Skeletal muscle satellite cell (primary cell): ENCODE results near the gene HOXC10.

Experiments used
- H3K27me3 ChIP-seq: 2 replicates; pipeline ENCODE4 v1.7.0; 2013; ENCODE audit warnings: low read length; ENCODE audit not compliant: control insufficient read depth, insufficient read depth
- H3K36me3 ChIP-seq: 2 replicates; pipeline ENCODE4 v1.7.0; 2013; ENCODE audit warnings: mild to moderate bottlenecking, control low read depth, low read length; ENCODE audit not compliant: insufficient read depth
- H3K4me1 ChIP-seq: 2 replicates; pipeline ENCODE4 v1.7.0; 2013; ENCODE audit warnings: low read length; ENCODE audit not compliant: control insufficient read depth, insufficient read depth
- H3K4me2 ChIP-seq: 2 replicates; pipeline ENCODE4 v1.7.0; 2013; ENCODE audit warnings: mild to moderate bottlenecking, low read length
- H3K4me3 ChIP-seq: 2 replicates; pipeline ENCODE4 v1.7.0; 2013; ENCODE audit warnings: low read length
- H3K9ac ChIP-seq: 2 replicates; pipeline ENCODE4 v1.7.0; 2013; ENCODE audit warnings: mild to moderate bottlenecking, low read depth, low read length, moderate library complexity
- H3K9me3 ChIP-seq: replicated peaks from 2 replicates; pipeline ENCODE4 v1.7.0; 2013; ENCODE audit warnings: mild to moderate bottlenecking, control low read depth, low read length

Gene HOXC10

DNA sequence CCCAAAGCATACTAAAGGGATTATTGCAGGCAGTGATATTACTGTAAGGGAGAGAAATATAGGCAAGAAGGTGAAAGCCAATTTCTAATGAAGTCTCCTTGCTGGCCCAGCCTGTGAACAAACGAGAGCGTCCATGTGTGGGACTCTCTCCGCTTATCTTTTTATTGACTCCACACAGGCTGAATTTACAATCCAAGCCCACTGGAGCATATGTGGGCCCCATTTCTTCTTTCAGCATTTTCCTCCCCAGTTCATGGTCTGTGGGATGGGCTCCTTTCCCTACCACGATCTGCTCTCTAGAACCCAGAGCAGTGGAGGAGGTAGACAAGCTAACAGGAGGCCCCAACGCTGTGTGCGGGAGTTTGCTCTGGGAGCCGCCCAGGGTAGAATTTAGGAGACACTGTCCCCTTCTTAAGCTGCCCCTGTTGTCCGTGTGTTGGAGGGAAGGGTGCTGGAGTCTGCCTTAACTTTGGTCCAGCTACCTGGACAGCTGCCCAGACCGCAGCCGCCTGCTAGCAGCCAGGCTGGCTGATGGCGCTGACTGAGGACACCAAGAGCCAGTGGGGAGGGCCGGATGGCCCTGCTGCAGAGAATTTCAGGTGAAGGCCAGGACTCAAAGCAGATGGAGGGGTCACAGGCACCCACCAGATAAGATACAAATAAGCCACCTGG is 15.2 kb upstream of the HOXC10 start:
- Histone ChIP-seq H3K4me2 (peak overlapping the region; percentile 79), H3K9ac (peak overlapping the region; percentile 96), H3K36me3 (no peaks in the 10 kb centered on the region), H3K27me3 (no peaks in the 10 kb centered on the region), H3K4me3 (peak overlapping the region; percentile 87), H3K4me1 (peaks cover 43% of the 10 kb centered on the region), H3K9me3 (no peaks in the 10 kb centered on the region)

- Histone ChIP-seq H3K9me3 (no peaks in the 10 kb centered on the region), H3K27me3 (no peaks in the 10 kb centered on the region), H3K9ac (no peak overlapping the region), H3K4me3 (no peak overlapping the region), H3K4me1 (peaks cover 35% of the 10 kb centered on the region), H3K4me2 (peak overlapping the region; percentile 79), H3K36me3 (peaks cover under 1% of the 10 kb centered on the region)
Measured at GRCh38 chr12:53970451-53970850, 14.5 kb upstream of the HOXC10 start.

DNA sequence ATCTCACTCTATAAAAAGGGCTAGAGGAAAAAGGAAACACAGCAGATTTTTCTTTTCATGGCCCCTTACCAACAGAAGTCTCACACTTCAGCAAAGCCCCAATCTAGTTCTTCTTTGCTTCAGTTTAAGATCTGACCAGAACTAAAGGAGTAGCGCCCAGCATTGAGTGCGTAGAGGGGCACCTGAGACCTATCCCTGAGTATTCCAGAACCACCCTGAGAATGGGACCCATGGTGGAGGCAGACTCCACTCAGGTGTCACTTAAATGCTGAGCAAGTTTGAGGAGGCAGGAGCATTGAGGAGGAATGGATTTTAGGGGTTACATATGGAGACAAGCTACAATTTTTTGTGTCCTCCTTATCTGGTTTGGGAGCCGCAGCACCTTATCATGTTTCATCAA is 13.8 kb upstream of the HOXC10 start:
- Histone ChIP-seq H3K4me1 (peaks cover 39% of the 10 kb centered on the region), H3K9me3 (no peaks in the 10 kb centered on the region), H3K27me3 (no peaks in the 10 kb centered on the region), H3K36me3 (peaks cover 8% of the 10 kb centered on the region), H3K4me3 (no peak overlapping the region), H3K9ac (peak overlapping the region; percentile 95), H3K4me2 (peak overlapping the region; percentile 99)

DNA sequence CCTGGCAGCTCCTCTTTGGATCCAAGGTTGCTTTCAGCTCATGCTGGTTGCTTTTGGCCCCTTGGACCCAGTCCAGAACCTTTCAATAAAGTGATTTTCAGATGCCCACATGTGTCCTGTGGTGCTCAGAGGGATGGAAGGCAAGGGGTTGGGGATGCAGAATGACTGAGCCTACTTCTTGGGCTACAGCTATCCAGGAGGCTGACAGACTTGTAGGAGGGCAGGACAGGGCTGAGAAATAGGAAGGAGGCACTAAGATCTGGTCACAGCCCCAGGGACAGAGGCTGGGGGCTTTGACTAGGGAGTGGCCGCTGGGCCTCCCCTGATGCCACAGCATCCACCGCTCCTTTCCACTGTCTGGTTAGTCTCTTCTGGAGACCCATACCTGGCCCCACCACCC is 13.3 kb upstream of the HOXC10 start:
- no peaks in the 10 kb centered on the region for H3K9me3 ChIP-seq
- H3K9ac ChIP-seq, result peak overlapping the region; percentile 95
- H3K36me3 ChIP-seq, result peaks cover 10% of the 10 kb centered on the region
- peak overlapping the region; percentile 99 for H3K4me2 ChIP-seq
- peak overlapping the region; percentile 94 for H3K4me3 ChIP-seq
- H3K27me3 ChIP-seq, result no peaks in the 10 kb centered on the region
- H3K4me1 ChIP-seq, result peaks cover 45% of the 10 kb centered on the region

DNA sequence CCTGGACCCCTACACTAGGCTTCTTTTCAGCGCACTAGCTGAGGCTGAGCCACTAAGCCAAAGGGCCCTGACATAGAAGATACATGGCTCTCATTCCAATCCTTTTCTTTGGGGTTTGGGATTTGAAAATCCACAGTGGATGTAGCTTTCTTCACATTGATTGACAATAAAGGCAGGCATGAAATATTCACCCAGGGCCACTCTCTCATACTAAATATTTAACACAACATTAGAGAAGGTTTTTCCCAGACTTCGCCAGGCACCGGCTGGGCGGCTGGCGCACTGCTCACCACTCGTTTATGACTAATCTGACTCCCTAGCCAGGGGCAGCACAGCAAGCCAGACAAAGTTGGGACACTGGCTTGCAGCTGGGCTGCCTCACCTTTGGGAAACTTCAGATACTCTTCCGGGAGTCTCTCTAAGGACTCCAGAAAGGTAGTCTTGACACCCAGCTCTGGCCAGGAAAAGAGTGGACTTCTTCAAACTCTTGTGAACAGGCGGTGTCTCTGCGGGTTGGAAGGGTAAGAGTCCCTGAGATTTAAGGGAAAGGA is 12.7 kb upstream of the HOXC10 start:
- H3K4me3 ChIP-seq, result peak overlapping the region; percentile 94
- H3K27me3 ChIP-seq, result no peaks in the 10 kb centered on the region
- peak overlapping the region; percentile 95 for H3K9ac ChIP-seq
- H3K36me3 ChIP-seq, result peaks cover 10% of the 10 kb centered on the region
- peaks cover 50% of the 10 kb centered on the region for H3K4me1 ChIP-seq
- H3K4me2 ChIP-seq, result peak overlapping the region; percentile 99
- H3K9me3 ChIP-seq, result no peaks in the 10 kb centered on the region

- Histone ChIP-seq H3K9me3 (no peaks in the 10 kb centered on the region), H3K9ac (peak within 1 kb of the TSS; percentile 95)
Measured at GRCh38 chr12:53972722-53973235, 12.2 kb upstream of the HOXC10 start, which contains the start of gene HOXC11. Gene HOXC11, plus strand, starts transcription at chr12:53973126. Its CDS starts 116 bp downstream, at chr12:53973242.

GRCh38 chr12:53973236-53974042 is 11.5 kb upstream of the HOXC10 start:
- H3K4me2 ChIP-seq, result peak overlapping the region; percentile 99
- peak overlapping the region; percentile 94 for H3K4me3 ChIP-seq
- peaks cover 60% of the 10 kb centered on the region for H3K4me1 ChIP-seq
- H3K36me3 ChIP-seq, result peaks cover 10% of the 10 kb centered on the region
- H3K9ac ChIP-seq, result peak overlapping the region; percentile 95
- H3K9me3 ChIP-seq, result no peaks in the 10 kb centered on the region
- H3K27me3 ChIP-seq, result no peaks in the 10 kb centered on the region

More at GRCh38 chr12:53972722-53973235, 12.2 kb upstream of the HOXC10 start, which contains the start of gene HOXC11:
- Histone ChIP-seq H3K27me3 (no peaks in the 10 kb centered on the region), H3K4me3 (peak within 1 kb of the TSS; percentile 94), H3K36me3 (peaks cover 10% of the 10 kb centered on the region), H3K4me2 (peak within 1 kb of the TSS; percentile 99), H3K4me1 (peaks cover 56% of the 10 kb centered on the region)

DNA sequence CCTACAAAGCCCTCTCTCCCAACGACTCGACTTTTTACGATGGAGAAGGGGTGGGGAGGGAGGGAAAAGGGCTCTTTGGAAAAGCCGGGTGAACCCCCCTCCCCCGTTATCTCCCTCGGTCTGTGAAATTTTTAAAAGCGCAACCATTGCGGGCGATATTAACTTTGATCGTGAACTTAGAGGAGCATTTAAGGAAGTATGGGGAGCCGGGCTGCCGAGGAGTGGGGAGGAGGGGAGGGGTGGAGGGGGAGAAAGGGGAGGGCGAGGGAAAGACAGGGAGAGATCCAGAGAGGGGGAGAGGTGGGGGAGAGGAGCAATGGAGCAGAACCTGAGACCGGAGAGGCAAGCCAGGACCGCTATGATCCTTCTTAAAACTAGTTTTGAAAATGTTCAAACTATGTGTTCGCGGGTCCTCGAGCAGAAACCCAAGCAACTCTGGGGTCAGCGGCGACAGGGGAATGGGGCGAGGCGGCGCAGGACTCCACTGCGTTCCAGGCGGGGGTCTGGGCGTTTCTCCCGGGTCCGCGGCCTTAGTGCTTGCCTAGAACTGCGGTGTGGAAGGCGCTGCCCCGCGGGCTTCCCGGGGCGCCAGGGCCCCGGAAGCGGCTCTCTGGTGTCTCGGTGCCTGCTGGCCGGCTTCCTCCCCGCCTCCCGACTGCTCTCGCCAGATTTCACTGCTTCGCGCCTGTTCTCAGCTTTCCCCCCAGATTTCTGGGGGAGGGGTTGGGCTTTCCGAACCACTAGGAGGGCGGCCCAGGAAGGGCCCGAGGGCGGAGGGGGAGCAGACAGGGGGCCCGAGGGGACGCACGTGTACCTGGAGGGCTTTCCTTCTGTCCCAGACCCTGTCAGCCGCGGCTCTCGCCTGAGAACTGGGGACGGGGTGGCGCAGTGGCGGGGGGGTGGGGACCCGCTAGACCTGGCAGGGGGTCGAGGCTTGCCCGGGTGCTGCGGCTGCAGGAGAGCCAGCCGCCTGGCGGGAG is 10.6 kb upstream of the HOXC10 start, which contains the start of gene HOTAIR:
TSS of gene HOTAIR (minus strand) at position 871 of the 980 bp plus-strand sequence.
- Histone ChIP-seq H3K4me3 (peak within 1 kb of the TSS; percentile 94), H3K9me3 (no peaks in the 10 kb centered on the region), H3K9ac (peak within 1 kb of the TSS; percentile 95), H3K36me3 (peaks cover 10% of the 10 kb centered on the region), H3K4me1 (peaks cover 60% of the 10 kb centered on the region), H3K27me3 (no peaks in the 10 kb centered on the region), H3K4me2 (peak within 1 kb of the TSS; percentile 99)

DNA sequence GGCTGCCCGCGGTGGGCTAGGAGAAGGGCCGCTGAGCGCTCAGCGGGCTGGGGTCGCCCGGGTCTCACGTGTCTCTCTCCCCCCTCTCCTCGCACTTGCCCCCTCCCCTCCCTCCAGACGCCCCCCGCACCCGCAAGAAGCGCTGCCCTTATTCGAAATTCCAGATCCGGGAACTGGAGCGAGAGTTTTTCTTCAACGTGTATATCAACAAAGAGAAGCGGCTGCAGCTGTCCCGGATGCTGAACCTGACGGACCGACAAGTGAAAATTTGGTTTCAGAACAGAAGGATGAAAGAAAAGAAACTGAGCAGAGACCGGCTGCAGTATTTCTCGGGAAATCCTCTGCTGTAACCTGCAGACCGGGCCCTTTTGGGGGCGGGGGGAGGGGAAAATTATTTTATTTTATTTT is 9.9 kb upstream of the HOXC10 start:
- H3K4me2 ChIP-seq, result peak overlapping the region; percentile 99
- H3K27me3 ChIP-seq, result no peaks in the 10 kb centered on the region
- peaks cover 60% of the 10 kb centered on the region for H3K4me1 ChIP-seq
- H3K9ac ChIP-seq, result peak overlapping the region; percentile 95
- H3K4me3 ChIP-seq, result peak overlapping the region; percentile 94
- peaks cover 10% of the 10 kb centered on the region for H3K36me3 ChIP-seq
- no peaks in the 10 kb centered on the region for H3K9me3 ChIP-seq

- Histone ChIP-seq H3K4me3 (peak overlapping the region; percentile 94), H3K36me3 (peaks cover 10% of the 10 kb centered on the region), H3K4me2 (peak overlapping the region; percentile 99), H3K4me1 (peaks cover 57% of the 10 kb centered on the region), H3K9me3 (no peaks in the 10 kb centered on the region), H3K9ac (peak overlapping the region; percentile 95), H3K27me3 (no peaks in the 10 kb centered on the region)
Measured at GRCh38 chr12:53975479-53976152, 9.3 kb upstream of the HOXC10 start.
